GM12874 (cell line): Measurements from ENCODE around the gene FRAS1.

Experiments used
- TF ChIP-seq, protein P1 (sequence below): IDR thresholded peaks from 2 replicates; pipeline ENCODE4 v1.5.1; 2011; ENCODE audit warnings: low read depth, mild to moderate bottlenecking, control low read depth, low read length, moderate library complexity; ENCODE audit not compliant: insufficient read depth

FRAS1 gene

DNA sequence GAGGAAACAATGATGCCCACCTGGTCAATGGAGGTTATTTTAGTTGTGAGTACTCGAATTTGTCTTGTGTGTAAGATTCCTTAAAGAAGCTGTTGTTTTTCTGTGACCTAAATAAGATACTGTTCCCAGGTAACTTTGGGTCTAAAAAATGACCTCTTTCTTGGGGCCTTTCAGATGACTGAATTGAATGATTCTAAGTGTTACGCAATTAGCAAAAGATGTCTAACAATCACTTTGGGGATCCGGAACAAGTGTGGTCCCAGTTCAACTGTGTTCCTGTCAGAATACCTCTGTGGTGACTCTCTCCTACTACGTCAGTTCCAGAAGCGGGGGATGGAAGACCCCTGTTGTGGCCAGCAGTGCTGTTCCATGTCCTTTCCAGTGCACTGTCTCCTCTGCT, 99.4 kb downstream of the FRAS1 start:
- TF ChIP-seq, protein P1, sequence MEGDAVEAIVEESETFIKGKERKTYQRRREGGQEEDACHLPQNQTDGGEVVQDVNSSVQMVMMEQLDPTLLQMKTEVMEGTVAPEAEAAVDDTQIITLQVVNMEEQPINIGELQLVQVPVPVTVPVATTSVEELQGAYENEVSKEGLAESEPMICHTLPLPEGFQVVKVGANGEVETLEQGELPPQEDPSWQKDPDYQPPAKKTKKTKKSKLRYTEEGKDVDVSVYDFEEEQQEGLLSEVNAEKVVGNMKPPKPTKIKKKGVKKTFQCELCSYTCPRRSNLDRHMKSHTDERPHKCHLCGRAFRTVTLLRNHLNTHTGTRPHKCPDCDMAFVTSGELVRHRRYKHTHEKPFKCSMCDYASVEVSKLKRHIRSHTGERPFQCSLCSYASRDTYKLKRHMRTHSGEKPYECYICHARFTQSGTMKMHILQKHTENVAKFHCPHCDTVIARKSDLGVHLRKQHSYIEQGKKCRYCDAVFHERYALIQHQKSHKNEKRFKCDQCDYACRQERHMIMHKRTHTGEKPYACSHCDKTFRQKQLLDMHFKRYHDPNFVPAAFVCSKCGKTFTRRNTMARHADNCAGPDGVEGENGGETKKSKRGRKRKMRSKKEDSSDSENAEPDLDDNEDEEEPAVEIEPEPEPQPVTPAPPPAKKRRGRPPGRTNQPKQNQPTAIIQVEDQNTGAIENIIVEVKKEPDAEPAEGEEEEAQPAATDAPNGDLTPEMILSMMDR = no peak

DNA sequence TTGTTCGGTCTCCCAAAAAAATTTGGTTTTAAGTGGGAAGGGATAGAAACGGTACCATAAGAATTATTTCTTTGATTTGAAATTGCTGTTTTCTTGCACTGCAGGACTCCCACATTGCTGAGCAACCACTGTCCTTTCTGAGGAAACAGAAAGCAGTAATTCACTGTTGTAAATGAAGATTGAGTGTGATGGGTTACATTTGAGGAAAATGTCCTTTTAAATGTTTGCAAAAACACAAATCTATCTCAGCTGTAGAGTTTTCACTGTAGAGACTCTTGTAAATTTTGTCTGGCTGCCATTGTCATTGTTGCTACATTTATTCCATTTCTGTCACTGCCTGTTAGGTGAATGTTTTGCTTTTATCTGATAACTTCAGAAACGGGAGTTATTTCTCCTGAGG, 105.2 kb downstream of the FRAS1 start:
- TF ChIP-seq, protein P1 = no peak

DNA sequence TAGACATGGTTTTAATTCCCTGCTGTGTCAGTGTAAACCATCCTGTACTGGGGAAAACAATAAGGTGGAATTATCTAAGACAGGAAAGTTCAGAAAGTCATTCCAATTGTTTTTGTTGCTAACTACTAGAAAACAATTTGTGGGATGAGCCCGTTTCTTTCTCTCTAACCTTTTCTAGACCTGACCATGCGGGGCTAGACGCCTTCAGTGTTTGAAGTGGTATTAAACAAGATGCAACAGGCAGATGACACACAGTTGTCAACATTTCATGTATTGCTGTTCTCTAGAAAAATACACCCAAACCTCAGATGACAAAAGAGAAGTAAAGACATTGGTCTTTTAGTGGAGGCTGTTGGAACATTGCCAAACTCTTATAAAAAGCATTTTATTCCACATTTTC, 105.7 kb downstream of the FRAS1 start:
- TF ChIP-seq, protein P1 = no peak

DNA sequence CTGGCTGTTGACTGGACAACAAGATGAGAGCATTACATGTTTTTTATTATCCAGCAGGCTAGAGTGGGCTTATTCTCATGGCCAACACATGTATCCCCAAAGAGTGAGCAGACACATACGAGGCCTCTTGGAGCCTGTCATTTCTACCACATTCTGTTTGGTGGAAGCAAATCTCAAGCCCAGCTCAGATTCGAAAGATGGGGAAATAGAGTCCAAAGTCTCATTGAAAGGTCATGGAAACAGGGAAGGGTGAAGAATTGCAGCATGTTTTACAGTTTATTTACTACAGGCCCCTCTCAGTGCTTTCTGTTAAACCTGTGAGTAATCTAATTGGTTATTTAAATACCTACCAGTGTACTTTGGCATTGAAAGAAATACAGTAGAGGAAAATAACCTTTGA, 108.6 kb downstream of the FRAS1 start:
- TF ChIP-seq, protein P1 = no peak

DNA sequence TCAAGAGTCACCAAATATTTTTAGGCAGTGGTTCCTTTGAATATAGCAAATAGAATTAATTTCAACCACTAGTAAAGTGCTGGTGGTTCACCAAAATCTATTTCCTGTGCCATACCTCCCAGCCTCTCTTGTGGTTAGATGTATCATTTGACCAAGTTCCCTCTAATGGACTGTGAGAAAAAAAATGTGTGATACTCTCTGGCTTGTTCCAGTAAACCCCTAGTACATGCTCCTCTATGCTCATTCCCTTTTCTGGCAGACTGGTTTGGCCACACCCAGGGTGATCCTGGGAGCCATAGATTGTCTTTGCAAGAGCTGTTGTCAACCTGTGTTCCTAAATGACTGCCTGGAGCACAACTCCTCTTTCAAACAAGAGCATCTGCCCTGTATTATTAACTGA, 109.5 kb downstream of the FRAS1 start:
- TF ChIP-seq, protein P1 = no peak

DNA sequence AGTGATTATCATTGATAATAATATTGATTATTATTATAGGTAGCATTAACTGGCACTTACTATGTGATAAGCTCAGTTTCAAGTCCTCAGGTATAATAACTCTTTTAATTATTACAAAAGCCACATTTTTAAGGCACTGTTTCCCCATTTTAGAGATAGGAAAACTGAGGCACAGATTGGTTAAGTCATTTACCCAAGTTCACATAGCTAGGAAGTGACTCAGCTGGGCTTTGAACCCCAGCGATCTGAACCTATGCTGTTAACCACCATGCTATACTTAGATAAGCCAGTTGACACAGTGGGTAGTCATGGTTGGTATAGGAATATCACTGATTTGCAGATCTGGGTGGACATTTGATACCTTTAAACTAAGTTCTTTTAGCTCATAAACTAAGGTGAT, 110.4 kb downstream of the FRAS1 start:
- TF ChIP-seq, protein P1 = no peak

DNA sequence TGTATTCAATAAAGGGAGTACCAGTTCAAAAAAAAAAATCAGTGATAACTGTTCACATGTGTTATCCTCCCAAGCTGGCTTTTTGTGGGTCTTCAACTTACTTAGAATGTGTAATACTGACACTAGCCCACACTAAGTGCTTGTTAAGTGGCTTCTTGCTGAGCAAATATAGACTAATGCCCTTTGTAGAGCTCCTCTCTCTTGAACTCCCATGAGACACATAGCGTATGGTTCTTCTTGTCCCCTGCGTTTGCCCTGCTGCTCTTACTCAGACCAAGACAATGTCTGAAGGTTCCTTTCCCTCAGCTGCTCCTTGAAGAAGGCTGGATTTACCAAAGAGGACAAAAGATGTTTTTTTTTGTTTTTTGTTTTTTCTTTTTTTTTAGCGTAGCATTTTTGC, 110.9 kb downstream of the FRAS1 start:
- TF ChIP-seq, protein P1 = no peak

DNA sequence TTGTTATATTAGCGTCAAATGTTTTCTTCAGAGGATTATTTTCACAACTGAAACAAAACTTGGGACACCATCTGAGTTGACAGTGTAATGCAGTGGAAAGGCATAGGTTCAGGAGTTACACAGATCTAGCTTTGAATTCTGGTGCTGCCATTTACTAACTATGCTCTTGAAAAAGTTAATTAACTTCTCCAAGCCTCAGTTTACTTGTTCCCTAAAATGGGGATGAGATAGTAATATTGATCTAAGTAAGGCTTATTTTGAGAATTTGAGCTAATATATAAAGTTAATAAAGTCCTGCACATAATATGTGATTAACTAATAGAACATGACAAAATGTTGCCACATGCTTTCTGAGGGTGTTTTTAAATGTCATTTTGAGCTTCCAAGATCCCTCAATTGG, 112.6 kb downstream of the FRAS1 start:
- TF ChIP-seq, protein P1 = no peak
